DMS153 treated with DMSO at 0.1 percent for 48 hours (cell line): Measurements from ENCODE around the gene CACNG8.

Experiments used
- DNase-seq: peaks from one replicate; lab custom pipeline; 2025; ENCODE audit not compliant: unreplicated experiment; lab: John Stamatoyannopoulos, UW

Gene CACNG8

DNA sequence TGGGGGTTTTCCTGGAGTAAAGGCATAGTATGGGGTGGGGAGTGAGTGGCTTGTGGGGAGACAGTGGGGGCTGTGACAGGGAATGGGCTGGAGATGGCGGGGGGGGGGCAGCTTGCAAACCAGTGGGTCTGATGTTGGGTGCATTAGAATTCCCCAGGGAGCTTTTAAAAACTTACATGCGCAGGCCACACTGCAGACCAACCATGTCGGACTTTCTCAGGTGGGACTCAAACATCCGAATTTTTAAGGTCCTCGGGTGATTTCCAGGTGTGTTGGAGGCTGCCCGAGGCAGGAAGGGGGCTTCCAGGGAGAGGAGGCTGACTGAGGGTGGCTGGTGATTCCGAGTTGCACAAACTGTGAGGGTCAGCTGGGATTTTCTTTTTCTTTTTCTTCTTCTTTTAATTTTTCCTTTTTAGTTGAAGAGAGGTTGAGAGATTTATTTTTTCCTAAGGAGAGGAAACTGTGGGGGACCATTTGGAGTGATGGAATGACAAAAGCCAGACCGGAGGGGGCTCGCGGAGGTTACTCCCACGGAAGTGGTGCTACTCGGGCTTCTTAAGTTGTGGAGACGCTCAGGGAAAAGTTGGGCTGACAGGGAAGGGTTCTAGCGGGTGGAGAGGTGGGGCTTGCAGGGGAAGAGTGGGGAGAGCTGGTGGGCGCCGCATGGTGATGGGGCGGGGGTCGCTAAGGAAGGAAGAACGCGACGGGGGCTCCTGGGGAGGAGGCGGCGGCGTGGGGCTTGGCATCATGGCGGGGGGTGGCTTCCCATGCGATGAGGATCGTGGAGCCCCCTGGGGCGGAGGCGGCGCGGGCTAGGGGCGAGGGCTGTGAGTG, 997 bp upstream of the CACNG8 start:
- DNase-seq, result no peak

DNA sequence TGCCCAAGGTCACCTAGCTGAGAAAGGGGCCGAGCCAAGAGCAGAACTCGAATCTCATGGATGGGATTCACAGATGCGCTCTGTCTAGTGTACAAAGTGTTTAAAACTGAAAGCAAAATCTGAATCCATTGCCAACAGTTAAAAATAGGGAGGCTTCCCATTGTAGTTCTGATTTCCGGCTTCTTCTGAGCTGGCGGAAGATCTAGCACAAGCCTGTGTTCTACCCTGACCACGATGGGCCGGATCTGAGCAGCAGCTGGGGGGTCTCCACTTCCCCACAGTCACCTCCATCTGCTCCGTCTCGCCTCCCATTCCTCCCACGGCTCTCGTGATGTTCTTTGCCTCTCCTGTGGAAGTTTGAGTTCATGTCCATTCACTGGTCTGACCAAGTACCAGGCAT, 2.4 kb downstream of the CACNG8 start:
- DNase-seq, result no peak

DNA sequence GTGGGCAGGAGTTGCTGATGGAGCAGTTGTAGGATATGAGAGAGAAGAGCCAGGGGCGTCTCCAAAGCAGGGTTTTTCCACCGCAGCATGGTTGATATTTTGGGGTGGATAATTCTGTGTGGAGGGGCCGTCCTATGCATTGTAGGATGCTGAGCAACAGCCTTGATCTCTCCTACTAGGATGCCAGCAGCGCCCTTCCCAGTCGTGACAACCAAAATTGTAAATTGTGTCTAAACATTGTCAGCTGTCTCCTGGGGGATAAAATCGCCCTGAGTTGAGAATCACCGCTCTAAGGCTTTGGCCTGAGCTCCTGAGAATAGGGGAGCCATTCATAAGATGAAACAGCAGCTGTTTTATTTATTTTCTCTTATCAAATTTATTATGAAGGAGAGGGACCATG, 4.2 kb downstream of the CACNG8 start:
- no peak for DNase-seq

DNA sequence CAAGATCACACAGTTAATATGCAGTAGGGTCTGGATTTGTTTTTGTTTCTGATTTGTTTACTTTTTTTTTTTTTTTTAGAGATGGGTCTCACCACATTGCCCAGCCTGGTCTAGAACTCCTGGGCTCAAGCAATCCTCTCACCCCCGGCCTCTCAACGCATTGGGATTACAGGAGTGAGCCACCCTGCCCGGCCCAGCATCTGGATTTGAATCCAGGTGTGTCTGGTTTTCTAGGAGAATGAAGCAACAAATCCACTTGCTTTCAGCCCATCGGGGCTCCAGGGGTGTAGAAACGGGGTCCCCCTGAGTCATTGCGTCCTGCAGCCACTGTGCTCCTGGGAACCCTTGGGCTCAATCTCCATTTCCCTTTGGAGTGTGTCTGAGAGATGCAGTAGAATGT, 6.6 kb downstream of the CACNG8 start:
- no peak for DNase-seq

GRCh38 chr19:53971673-53972072, 8.9 kb downstream of the CACNG8 start:
- no peak for DNase-seq

GRCh38 chr19:53977429-53977990, 14.8 kb downstream of the CACNG8 start:
- peak; percentile 30 for DNase-seq

DNA sequence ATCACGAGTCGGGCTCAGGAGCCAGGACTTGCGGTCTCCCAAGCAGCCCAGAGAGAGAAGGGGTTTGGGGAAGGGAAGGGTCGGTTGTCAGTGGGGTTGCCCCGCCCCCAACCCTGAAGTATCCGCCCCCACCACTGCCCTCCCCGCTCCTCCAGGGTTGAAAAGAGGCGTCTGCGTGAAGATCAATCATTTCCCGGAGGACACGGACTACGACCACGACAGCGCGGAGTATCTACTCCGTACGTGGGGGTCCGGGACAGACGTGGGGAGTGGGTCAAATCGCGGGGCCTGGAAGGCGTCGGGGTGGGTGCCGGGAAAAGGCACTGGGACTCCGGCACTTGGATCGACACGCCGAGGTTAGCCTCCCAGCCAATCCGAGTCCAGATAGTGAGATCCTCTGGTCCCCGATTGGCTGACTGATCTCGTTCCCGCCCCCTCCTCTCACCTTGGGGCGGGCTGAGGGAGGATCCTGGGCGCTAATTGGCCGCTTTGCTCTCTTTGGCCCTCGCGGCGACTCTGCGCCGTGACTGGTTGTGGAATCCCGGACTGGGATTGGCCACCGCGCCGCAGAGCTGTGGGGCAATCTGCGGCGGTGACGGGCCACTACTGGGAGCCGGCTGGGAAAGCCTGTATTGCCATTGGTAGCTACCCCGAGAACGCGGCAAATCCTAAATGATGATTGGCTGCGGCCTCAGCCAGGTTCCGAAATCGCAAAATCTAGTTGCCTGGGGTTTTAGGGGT, 15.4 kb downstream of the CACNG8 start:
- DNase-seq, result no peak

DNA sequence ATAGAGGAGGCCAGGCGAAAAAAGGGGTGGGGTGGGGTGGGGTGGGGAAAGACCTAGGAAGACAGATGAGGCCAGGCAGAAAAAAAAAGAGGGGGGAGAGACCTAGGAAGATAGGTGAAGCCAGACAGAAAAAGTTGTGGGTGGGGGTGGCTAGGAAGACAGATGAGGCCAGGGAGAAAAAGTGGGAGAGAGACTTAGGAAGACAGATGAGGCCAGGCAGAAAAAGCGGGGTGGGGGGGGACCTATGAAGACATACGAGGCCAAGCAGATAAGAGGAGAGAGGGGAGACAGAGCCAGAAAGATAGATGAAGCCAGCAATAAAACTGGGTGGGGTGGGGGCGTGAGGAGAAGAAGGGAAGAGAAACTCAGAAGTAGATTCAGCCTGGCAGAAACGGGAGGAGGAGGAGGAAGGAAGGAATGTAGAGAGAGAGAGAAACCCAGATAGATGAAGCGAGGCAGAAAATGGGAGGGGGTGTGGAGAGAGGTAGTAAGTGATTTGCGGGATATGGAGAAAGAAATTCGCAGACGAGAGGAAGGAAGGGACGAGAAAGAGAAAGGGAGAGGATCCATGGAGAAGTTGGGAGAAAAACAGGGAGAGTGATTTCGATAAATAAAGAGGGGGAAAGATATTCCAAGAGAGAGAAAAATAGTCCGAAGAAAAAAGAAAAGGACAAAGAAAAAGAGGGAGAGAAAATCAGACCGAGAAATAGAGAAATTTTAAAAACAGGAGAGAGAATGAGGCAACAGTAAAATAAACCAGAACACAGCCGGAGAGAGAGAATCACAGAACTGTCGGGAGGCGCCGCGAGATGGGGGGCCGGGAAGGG, 16.5 kb downstream of the CACNG8 start:
- DNase-seq, result no peak

DNA sequence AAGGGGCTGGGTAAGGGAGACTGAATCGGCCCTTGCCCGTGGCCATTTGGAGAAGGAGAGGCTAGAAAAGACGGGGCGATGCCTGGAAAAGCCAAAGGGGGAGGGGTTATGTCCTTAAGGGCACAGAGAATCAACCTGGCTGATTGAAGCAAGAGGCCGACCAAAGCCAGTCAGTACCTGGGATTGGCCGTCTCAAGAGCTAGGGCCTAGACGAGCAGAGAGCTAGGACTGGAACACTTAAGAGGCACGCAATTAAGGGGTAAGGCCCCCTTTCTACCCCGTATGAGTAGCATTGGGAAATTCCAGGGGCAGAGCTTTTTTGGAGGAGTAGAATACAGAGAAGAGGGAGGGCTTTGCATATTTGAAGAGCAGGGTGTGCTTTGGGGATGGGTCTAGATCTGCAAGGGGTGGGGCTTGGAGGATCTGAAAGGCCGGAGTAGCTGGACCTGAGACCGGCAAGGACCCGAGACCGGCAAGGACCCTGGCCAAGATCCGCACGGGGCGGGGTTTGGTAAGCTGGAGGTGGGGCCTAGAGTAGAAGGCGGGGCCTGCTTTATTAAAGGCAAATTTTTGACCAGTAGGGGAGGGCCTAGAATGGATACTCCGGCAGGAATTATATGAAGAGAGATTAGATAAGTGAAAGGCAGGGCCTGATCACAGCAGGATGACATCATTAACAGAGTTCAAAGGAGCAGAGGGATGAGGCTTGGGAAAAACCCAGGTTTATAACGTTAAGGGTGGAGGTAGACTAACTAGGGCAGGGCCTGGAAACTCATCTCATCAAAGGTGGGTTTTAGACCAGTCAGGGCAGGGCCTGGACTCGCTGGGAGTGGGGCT, 18.0 kb downstream of the CACNG8 start:
- DNase-seq, result no peak

- no peak for DNase-seq
These were observed 18.7 kb downstream of the CACNG8 start for GRCh38 chr19:53981376-53981951.

GRCh38 chr19:53982001-53982451, 19.3 kb downstream of the CACNG8 start:
- no peak for DNase-seq

DNA sequence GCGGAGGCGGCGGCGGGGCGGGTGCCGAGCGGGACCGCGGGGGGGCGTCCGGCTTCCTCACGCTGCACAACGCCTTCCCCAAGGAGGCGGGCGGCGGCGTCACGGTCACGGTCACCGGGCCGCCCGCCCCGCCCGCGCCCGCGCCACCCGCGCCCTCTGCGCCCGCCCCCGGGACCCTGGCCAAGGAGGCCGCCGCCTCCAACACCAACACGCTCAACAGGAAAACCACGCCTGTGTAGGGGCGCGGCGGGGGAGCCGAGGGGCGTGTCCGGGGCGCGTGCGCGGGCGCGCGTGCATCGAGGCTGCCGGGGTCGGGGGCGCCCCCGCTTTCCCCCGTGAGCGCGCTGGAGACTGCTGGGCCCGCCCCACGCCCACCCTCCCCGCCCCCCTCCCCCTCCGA, 19.9 kb downstream of the CACNG8 start:
- no peak for DNase-seq

DNA sequence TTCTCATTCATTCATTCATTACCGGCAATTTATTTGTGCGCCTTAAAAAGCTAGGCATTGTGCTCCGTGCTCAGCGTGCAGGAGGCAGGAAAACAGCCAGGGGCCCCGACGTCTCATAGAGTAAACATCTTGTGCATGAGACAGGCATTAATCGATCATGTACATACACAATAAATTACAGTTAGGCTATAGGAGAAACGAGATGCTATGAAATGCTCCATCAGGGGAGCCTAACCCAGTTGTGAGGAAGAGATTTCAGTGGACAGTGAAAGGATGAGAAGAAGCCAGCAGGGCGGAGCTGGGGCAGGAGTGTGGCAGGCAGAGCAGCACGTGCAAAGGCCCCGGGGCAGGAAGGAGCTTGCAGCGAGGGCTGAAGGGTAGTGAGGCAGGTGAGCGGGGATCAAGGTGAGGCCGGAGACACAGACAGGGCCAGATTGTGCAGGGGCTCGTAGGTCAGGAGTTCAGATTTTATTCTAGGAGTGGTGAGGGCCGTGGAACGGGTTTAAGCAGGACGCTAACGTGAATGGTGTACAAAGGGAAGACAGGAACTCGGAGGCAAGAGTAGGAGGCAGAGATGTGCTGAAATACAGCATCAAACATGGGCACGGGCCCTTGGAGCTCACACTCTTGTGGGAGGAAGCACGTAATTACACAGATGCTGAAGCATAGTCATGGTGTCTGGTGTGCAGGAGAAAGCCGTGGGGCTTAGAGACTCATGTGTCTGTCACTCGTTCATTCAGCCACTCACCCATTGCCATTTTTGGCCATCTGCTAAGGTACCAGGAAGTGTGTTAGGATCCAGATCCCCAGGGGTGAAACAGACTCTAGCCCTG, 20.9 kb downstream of the CACNG8 start:
- DNase-seq, result no peak

GRCh38 chr19:53985863-53986262, 23.1 kb downstream of the CACNG8 start:
- no peak for DNase-seq

DNA sequence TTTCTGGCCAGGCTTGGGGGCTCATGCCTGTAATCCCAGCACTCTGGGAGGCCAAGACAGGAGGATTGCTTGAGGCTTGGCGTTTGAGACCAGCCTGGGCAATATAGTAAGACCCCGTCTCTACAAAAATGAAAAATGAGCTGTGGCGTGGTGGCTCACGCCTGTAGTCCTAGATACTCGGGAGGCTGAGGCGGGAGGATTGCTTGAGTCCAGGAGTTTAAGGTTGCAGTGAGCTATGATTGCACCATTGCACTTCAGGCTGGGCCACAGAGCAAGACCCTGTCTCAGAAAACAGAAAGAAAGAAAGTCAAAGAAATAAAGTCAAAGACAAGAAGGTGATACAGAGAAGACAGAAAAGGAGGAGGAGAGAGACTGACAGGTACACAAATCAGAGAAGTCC, 26.2 kb downstream of the CACNG8 start:
- DNase-seq, result no peak

- no peak for DNase-seq
These were observed 27.1 kb downstream of the CACNG8 start for GRCh38 chr19:53989600-53990533.

- DNase-seq, result no peak
These were observed 28.7 kb downstream of the CACNG8 start, which contains the start of gene CACNG6 for GRCh38 chr19:53991224-53992113. TSS of gene CACNG6 (plus strand) at chr19:53991637. CDS start at chr19:53992878, 1,241 bp downstream.
